Gastrocnemius medialis (tissue), 4 donors: ENCODE measurements around the gene TGDS. TPM values are rescaled to one million over a fixed set of nuclear protein-coding genes. Genes with fewer than 3 reads are reported as not detected.

Experiments
- ATAC-seq, 2 donors: fragments of 150-250 bp; one replicate each; pipeline ENCODE4 v1.9.1; 2016
- DNase-seq, 2 donors: peaks; one replicate each; pipeline ENCODE4 v3.0.0-alpha.2; 2019
- H3K27ac ChIP-seq, 4 donors: fragments of 200-600 bp; sonication (generic); 1 replicate in 1 of 4; 2 replicates in 3 of 4; pipeline ENCODE4 v1.5.1; 2016 to 2018; ENCODE audit warnings: mild to moderate bottlenecking in 2 of 4, moderate library complexity in 1 of 4
- H3K27me3 ChIP-seq, 3 donors: fragments of 200-600 bp; sonication (generic) in 2 of 3; 1 replicate in 1 of 3; 2 replicates in 2 of 3; pipeline versions ENCODE4 v1.5.1 to v1.6.0; 2016 to 2019; ENCODE audit warnings: mild to moderate bottlenecking in 1 of 3, moderate library complexity in 1 of 3
- H3K36me3 ChIP-seq, 2 donors: fragments of 200-600 bp; sonication (generic) in 1 of 2; one replicate each; pipeline ENCODE4 v1.5.1; 2017 to 2018
- H3K4me1 ChIP-seq, 2 donors: fragments of 200-600 bp; sonication (generic) in 1 of 2; one replicate each; pipeline ENCODE4 v1.5.1; 2016 to 2017; ENCODE audit warnings: mild to moderate bottlenecking in 2 of 2
- H3K4me3 ChIP-seq, 4 donors: fragments of 200-600 bp; sonication (generic) in 3 of 4; 1 replicate in 1 of 4; 2 replicates in 3 of 4; pipeline ENCODE4 v1.5.1; 2016 to 2019; ENCODE audit warnings: mild to moderate bottlenecking in 2 of 4
- H3K9me3 ChIP-seq, 3 donors: fragments of 200-600 bp; sonication (generic) in 2 of 3; 1 replicate in 1 of 3; 2 replicates in 2 of 3; pipeline ENCODE4 v1.5.1; 2016 to 2019
- POLR2A ChIP-seq, 2 donors: fragments of 450-650 bp; IDR thresholded peaks; one replicate each; pipeline ENCODE4 v1.6.1; 2017; ENCODE audit warnings: antibody characterized with exemption in 2 of 2, mild to moderate bottlenecking in 2 of 2, moderate library complexity in 2 of 2
- in situ Hi-C, 4 donors: fragments of 200-750 bp; cut with MboI; loops; one replicate each; pipeline versions ENCODE4 v1.15.0 to v1.8.0; 2017; ENCODE audit warnings: low sequenced_read_pairs in 4 of 4
- intact Hi-C: fragments of 100-400 bp; cut with DNase I; formaldehyde crosslinking; loops from one replicate; pipeline ENCODE4 v1.15.1; 2023; ENCODE audit warnings: low total_unique reads
- total RNA-seq, 4 donors: library from RNA; depleted of rRNA; stranded (reverse); fragments of >200 nt; gene quantifications; one replicate each; pipeline versions ENCODE4 v1.1.0 to v1.2.3, GENCODE V29; 2016
- TF ChIP-seq, protein P1 (sequence below), 5 experiments: fragments of 450-650 bp in 3 of 5; fragments of 200-600 bp in 2 of 5; sonication (generic) in 2 of 5; IDR thresholded peaks in 4 of 5; conservative IDR thresholded peaks in 1 of 5; 1 replicate in 4 of 5; 2 replicates in 1 of 5; pipeline ENCODE4 v1.5.1; 2016 to 2019; ENCODE audit warnings: antibody characterized with exemption in 5 of 5, mild to moderate bottlenecking in 3 of 5, moderate library complexity in 3 of 5

TGDS gene
- total RNA-seq, 4 donors from 2014 or later: 2.9 to 6.0 (median 4.0) TPM

DNA sequence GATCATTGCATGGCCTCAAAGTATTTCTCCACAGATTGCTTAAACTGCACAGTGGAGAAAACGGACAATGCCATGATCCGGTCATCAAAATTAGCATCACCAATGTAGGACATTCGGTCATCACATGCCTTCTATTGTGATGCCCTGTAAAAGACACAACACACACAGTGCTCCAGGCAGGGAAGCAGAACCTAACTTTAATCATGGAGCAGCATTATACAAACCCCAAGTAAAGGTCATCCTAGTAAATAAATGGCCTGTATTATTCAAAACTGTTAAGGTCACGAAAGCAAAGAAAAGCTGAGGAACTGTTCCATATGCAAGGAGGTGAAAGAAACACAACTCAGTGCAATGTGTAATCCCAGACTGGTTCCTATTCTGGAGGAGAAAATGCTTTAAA is 42.2 kb downstream of the TGDS start:
- H3K27ac ChIP-seq: no peak overlapping the region
- ATAC-seq: no peak
- no peaks in the 10 kb centered on the region for H3K36me3 ChIP-seq
- TF ChIP-seq, protein P1, sequence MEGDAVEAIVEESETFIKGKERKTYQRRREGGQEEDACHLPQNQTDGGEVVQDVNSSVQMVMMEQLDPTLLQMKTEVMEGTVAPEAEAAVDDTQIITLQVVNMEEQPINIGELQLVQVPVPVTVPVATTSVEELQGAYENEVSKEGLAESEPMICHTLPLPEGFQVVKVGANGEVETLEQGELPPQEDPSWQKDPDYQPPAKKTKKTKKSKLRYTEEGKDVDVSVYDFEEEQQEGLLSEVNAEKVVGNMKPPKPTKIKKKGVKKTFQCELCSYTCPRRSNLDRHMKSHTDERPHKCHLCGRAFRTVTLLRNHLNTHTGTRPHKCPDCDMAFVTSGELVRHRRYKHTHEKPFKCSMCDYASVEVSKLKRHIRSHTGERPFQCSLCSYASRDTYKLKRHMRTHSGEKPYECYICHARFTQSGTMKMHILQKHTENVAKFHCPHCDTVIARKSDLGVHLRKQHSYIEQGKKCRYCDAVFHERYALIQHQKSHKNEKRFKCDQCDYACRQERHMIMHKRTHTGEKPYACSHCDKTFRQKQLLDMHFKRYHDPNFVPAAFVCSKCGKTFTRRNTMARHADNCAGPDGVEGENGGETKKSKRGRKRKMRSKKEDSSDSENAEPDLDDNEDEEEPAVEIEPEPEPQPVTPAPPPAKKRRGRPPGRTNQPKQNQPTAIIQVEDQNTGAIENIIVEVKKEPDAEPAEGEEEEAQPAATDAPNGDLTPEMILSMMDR (IDR thresholded peaks at IDR 0.05 in 4 of 5, conservative IDR thresholded peaks at IDR 0.05 in 1 of 5): no peak
- TF ChIP-seq POLR2A (IDR thresholded peaks at IDR 0.05): no peak
- no peak overlapping the region for H3K4me3 ChIP-seq
- intact Hi-C loops: no loop called here
- peaks cover 0 to 3% (median 0%) of the 10 kb centered on the region in 3 donors for H3K27me3 ChIP-seq
- in situ Hi-C loops: no loop called here
- peaks cover 3 to 5% of the 10 kb centered on the region in 2 donors for H3K4me1 ChIP-seq
- H3K9me3 ChIP-seq: no peaks in the 10 kb centered on the region
- no peak for DNase-seq

DNA sequence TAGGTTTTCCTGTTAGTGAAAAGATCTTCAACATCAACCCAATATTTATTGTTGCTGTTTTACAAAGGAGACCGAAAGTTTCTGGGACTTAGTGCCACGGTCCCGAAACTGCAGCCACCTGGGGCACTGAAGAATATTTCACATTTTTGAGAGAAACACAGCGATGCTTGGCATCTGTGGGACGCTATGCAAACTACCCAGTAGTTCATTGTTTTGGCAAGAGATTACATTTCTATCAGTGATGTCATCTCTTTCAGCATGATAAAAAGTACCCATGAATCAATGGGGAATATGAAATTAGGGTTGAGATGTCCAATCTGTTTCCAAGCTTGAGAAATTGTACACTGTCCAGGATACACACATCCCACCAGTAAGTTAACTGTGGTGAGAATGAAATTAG is 43.9 kb downstream of the TGDS start:
- no peak for ATAC-seq
- H3K4me3 ChIP-seq: no peak overlapping the region
- intact Hi-C loops (no loop called here), in situ Hi-C loops (no loop called here)
- no peaks in the 10 kb centered on the region for H3K9me3 ChIP-seq
- H3K27ac ChIP-seq: no peak overlapping the region
- no peak for TF ChIP-seq POLR2A (IDR thresholded peaks at IDR 0.05)
- TF ChIP-seq, protein P1 (IDR thresholded peaks at IDR 0.05 in 4 of 5, conservative IDR thresholded peaks at IDR 0.05 in 1 of 5): no peak
- DNase-seq: no peak
- no peaks in the 10 kb centered on the region for H3K36me3 ChIP-seq
- peaks cover 0 to 3% (median 0%) of the 10 kb centered on the region in 3 donors for H3K27me3 ChIP-seq
- H3K4me1 ChIP-seq: peaks cover 8 to 12% of the 10 kb centered on the region in 2 donors

DNA sequence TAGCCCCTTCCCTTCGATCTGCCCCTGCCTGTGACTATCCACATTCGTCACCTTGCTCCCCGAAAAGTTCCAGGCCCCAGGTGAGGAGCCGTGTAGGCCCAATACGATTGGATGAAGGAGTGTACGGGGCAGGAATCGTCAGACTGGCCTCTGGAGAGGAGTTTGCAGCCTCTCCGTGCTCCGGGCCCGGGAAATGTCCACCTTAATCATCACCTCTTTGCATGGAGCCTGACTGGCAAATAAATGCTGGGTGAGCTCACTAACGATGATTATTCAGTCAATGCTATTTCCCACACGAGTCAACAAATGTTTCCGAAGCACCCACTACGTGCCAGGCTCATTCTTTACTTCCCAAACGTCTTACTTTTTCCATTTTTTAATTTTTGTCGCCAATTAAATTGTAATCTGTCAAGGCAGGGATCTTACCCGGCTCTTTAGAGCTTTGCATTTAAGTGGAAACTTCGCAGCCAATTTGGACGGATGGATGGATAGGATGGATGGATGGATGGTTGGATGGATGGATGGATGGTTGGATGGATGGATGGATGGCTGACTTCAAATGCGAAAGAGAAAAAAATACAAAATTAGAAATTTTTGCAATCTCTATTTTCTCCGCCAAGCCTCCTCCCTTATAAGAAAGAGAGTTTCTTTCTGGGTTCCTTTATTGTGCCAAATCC is 45.8 kb downstream of the TGDS start:
- Histone ChIP-seq H3K36me3 (no peaks in the 10 kb centered on the region), H3K27me3 (peaks cover 0 to 3% (median 0%) of the 10 kb centered on the region in 3 donors), H3K27ac (peak overlapping the region; percentile 78 to 94 (median 86)), H3K4me3 (peak overlapping the region; percentile 70 to 81 (median 77)), H3K4me1 (peaks cover 8 to 12% of the 10 kb centered on the region in 2 donors), H3K9me3 (no peaks in the 10 kb centered on the region)
- intact Hi-C loops: no loop called here
- TF ChIP-seq, protein P1 (IDR thresholded peaks at IDR 0.05 in 4 of 5, conservative IDR thresholded peaks at IDR 0.05 in 1 of 5): no peak
- no peak for TF ChIP-seq POLR2A (IDR thresholded peaks at IDR 0.05)
- in situ Hi-C loops: no loop called here
- no peak for DNase-seq
- peak; percentile 17 to 34 for ATAC-seq

DNA sequence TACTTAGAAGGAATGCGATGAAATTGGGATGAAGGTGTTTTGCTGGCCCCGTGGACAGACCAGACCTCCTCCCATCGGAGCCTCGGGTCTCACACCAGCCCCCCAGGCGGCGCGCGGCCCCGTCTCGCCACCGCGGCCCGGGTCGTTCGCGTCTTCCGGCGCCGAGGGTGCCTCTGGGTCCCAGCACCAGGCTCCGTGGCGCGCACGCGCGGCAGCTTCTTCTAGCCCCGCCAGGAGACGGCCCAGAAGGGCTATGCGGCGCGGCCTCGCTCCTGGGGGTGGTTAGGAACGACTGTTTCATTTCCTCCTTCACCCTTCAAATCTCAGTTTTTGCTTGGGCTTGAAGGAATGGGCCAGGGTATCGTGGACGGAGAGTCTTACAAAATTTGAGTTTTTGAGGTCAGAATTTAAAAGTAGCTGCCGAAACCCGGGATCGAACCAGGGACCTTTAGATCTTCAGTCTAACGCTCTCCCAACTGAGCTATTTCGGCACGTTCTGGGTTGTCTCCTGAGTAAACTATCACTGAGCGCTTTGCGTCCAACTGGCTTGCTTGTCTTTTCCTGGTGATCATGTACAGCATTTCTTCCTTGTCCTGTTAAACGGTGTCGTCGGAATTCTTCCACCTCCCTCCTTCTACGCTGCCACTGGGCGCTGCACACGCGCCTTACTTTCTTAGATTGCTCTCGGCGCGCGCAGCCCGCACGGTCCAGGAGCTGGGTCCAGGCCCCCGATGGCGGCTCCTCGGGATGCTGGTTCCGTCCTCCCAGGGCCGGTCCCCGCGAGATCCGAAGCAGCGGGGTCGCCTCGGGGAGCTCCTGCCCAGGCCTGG is 46.5 kb downstream of the TGDS start:
- intact Hi-C loops (loop anchor here (2.0 to 10.0 kb wide), 2 partner anchors 47 to 115 kb away; partner anchors contain the start of gene TGDS), in situ Hi-C loops (no loop called here)
- DNase-seq: peak; percentile 71 to 83

More for the DNA sequence above, 46.5 kb downstream of the TGDS start:
- H3K27me3 ChIP-seq: peaks cover 0 to 3% (median 0%) of the 10 kb centered on the region in 3 donors
- peaks cover 8 to 12% of the 10 kb centered on the region in 2 donors for H3K4me1 ChIP-seq
- H3K36me3 ChIP-seq: no peaks in the 10 kb centered on the region
- ATAC-seq: peak; percentile 85 to 87
- peak overlapping the region; percentile 70 to 81 (median 77) for H3K4me3 ChIP-seq
- H3K27ac ChIP-seq: peak overlapping the region; percentile 78 to 94 (median 86)
- TF ChIP-seq POLR2A (IDR thresholded peaks at IDR 0.05): peak; percentile 24 to 40
- TF ChIP-seq, protein P1 (IDR thresholded peaks at IDR 0.05 in 4 of 5, conservative IDR thresholded peaks at IDR 0.05 in 1 of 5): peak in 1 of 5 experiments; percentile 4
- H3K9me3 ChIP-seq: no peaks in the 10 kb centered on the region
